Measurements from ENCODE around the gene NAALADL2.

DNA sequence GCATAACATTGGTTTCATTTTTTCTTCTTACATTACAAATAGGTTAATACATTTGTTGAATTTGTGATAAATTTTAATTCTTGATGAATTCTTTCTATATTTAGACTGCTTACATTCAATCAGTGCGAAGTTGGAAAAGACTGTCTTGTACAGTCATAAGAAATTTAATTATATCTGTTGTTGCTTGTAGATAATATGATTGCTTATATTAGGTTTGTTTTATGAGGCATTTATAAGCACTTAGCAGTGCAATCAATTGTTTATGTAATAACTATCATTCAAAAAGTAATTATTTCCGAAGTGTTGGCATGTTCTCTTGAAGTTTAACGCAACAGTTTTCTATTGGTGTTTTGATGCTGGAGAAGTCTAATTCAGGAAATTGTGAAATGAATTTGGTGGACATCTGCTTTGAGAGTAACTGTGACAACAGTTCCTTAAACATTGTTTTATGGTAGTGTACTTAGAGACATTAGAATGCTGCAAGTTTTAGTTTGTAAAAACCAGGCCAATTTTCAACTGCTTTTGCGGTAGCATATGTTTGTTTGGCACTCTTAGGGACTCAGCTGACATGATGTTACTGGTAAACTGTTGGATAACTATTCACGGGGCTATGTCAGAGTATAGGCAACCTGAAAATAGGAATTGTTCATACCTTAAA is 99.7 kb downstream of the NAALADL2 start:
- no peak for TF ChIP-seq POLR2A (IDR thresholded peaks at IDR 0.05; ENCODE audit: low read depth, low read length)
- TF ChIP-seq, protein P1, sequence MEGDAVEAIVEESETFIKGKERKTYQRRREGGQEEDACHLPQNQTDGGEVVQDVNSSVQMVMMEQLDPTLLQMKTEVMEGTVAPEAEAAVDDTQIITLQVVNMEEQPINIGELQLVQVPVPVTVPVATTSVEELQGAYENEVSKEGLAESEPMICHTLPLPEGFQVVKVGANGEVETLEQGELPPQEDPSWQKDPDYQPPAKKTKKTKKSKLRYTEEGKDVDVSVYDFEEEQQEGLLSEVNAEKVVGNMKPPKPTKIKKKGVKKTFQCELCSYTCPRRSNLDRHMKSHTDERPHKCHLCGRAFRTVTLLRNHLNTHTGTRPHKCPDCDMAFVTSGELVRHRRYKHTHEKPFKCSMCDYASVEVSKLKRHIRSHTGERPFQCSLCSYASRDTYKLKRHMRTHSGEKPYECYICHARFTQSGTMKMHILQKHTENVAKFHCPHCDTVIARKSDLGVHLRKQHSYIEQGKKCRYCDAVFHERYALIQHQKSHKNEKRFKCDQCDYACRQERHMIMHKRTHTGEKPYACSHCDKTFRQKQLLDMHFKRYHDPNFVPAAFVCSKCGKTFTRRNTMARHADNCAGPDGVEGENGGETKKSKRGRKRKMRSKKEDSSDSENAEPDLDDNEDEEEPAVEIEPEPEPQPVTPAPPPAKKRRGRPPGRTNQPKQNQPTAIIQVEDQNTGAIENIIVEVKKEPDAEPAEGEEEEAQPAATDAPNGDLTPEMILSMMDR (IDR thresholded peaks at IDR 0.05; ENCODE audit: extremely low read depth in 1 of 2, insufficient read depth in 1 of 2, low read depth in 1 of 2, low read length in 2 of 2), result no peak
- TF ChIP-seq EZH2 (IDR thresholded peaks at IDR 0.05; ENCODE audit: borderline replicate concordance, low read depth, low read length, severe bottlenecking), result no peak
- no peak for TF ChIP-seq POLR2AphosphoS5 (IDR thresholded peaks at IDR 0.05; ENCODE audit: insufficient read depth, low read depth, low read length)
- TF ChIP-seq, protein P2, sequence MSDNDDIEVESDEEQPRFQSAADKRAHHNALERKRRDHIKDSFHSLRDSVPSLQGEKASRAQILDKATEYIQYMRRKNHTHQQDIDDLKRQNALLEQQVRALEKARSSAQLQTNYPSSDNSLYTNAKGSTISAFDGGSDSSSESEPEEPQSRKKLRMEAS (IDR thresholded peaks at IDR 0.05; ENCODE audit: insufficient read depth, insufficient read length), result no peak
- TF ChIP-seq JUN (IDR thresholded peaks at IDR 0.05; ENCODE audit: borderline replicate concordance, insufficient read depth, insufficient read length, low read depth), result no peak

All from endothelial cell of umbilical vein (primary cell).